Keratinocyte (primary cell): ENCODE results near the gene SMOC1. TPM values are rescaled to one million over a fixed set of nuclear protein-coding genes. Genes with fewer than 3 reads are reported as not detected.

Experiments
- DNase-seq: peaks from one replicate; pipeline ENCODE4 v3.0.0-alpha.2; 2011; ENCODE audit warnings: low read depth, missing footprints, low spot score
- FAIRE-seq: peaks from 2 replicates; lab custom pipeline; 2011; peaks lifted over from hg19 to GRCh38; lab: Jason Lieb, UNC
- H2AFZ ChIP-seq: 2 replicates; pipeline ENCODE4 v1.6.0; 2012; ENCODE audit warnings: low read length, control low read depth, inconsistent platforms; ENCODE audit not compliant: control insufficient read depth
- H3K27ac ChIP-seq: 2 replicates; pipeline ENCODE4 v1.5.1; 2011; ENCODE audit warnings: low read length; ENCODE audit not compliant: control insufficient read depth, insufficient read depth
- H3K27me3 ChIP-seq: 3 replicates; pipeline ENCODE4 v1.6.0; 2011; ENCODE audit warnings: low read length; ENCODE audit not compliant: control insufficient read depth, insufficient read depth; ENCODE audit errors: extremely low read depth
- H3K36me3 ChIP-seq, 2 experiments: 2 replicates in 1 of 2; 3 replicates in 1 of 2; pipeline ENCODE4 v1.5.1; 2011; ENCODE audit warnings: low read length in 2 of 2, mild to moderate bottlenecking in 1 of 2; ENCODE audit not compliant: control insufficient read depth in 2 of 2, insufficient read depth in 2 of 2; ENCODE audit errors: extremely low read depth in 1 of 2
- H3K4me1 ChIP-seq: 3 replicates; pipeline ENCODE4 v1.5.1; 2011; ENCODE audit warnings: low read length; ENCODE audit not compliant: control insufficient read depth, insufficient read depth; ENCODE audit errors: extremely low read depth
- H3K4me2 ChIP-seq: 3 replicates; pipeline ENCODE4 v1.6.0; 2011; ENCODE audit warnings: low read depth, low read length; ENCODE audit not compliant: control insufficient read depth, insufficient read depth; ENCODE audit errors: extremely low read depth
- H3K4me3 ChIP-seq, 3 experiments: fragments of 200-600 bp in 1 of 3; sonication (generic) in 1 of 3; 2 replicates in 2 of 3; 3 replicates in 1 of 3; pipeline ENCODE4 v1.5.1; 2011 to 2016; ENCODE audit warnings: low read length in 3 of 3, mild to moderate bottlenecking in 3 of 3, control low read depth in 2 of 3, inconsistent platforms in 1 of 3, low read depth in 1 of 3, mixed read lengths in 1 of 3, mixed run types in 1 of 3, moderate library complexity in 1 of 3; ENCODE audit not compliant: control insufficient read depth in 2 of 3, insufficient read depth in 2 of 3; ENCODE audit errors: extremely low read depth in 1 of 3
- H3K79me2 ChIP-seq: 2 replicates; pipeline ENCODE4 v1.6.0; 2012; ENCODE audit warnings: low read length; ENCODE audit not compliant: control insufficient read depth, insufficient read depth
- H3K9ac ChIP-seq: 3 replicates; pipeline ENCODE4 v1.6.0; 2011; ENCODE audit warnings: low read length; ENCODE audit not compliant: control insufficient read depth, insufficient read depth; ENCODE audit errors: extremely low read depth
- H3K9me1 ChIP-seq: 3 replicates; pipeline ENCODE4 v1.6.0; 2011; ENCODE audit warnings: low read length; ENCODE audit not compliant: control insufficient read depth, insufficient read depth; ENCODE audit errors: extremely low read depth
- H3K9me3 ChIP-seq: 2 replicates; pipeline ENCODE4 v1.5.1; 2012; ENCODE audit warnings: low read depth, low read length; ENCODE audit not compliant: control insufficient read depth
- H4K20me1 ChIP-seq: 3 replicates; pipeline ENCODE4 v1.6.0; 2011; ENCODE audit warnings: low read length; ENCODE audit not compliant: control insufficient read depth, insufficient read depth; ENCODE audit errors: extremely low read depth
- CTCF ChIP-seq, 3 experiments: IDR thresholded peaks in 1 of 3; conservative IDR thresholded peaks in 1 of 3; optimal IDR thresholded peaks in 1 of 3; 2 replicates in 2 of 3; 3 replicates in 1 of 3; pipeline versions ENCODE3 to v1.5.1; 2011; ENCODE audit warnings: low read length in 3 of 3, mild to moderate bottlenecking in 3 of 3, moderate library complexity in 2 of 3, control low read depth in 1 of 3, inconsistent platforms in 1 of 3; ENCODE audit not compliant: insufficient read depth in 2 of 3; ENCODE audit errors: extremely low read depth in 1 of 3
- EZH2 ChIP-seq: IDR thresholded peaks from one replicate; pipeline ENCODE4 v1.6.1; 2012; ENCODE audit warnings: inconsistent platforms, mild to moderate bottlenecking, low read length, moderate library complexity
- dilution Hi-C: fragments of 300-500 bp; cut with MboI; formaldehyde crosslinking; loops from one replicate; pipeline ENCODE4 v1.7.0; 2020; ENCODE audit warnings: low sequenced_read_pairs; ENCODE audit not compliant: extremely low pct_ligation_motif_present
- polyA plus RNA-seq, 5 experiments: library from polyadenylated mRNA; depleted of rRNA in 3 of 5; stranded (reverse) in 3 of 5; stranded (forward) in 1 of 5; unstranded in 1 of 5; fragments of >200 nt; gene quantifications; 1 replicate in 1 of 5; 2 replicates in 3 of 5; 3 replicates in 1 of 5; pipeline versions ENCODE4 v1.2.1 to v1.2.3, GENCODE V29; 2011 to 2012; ENCODE audit warnings: missing spikeins in 2 of 5, low read depth in 1 of 5, low replicate concordance in 1 of 5

Gene SMOC1
- polyA plus RNA-seq, 1 donor (not counting 4 experiments of a cell fraction or from before 2014, with no cell fraction given) = 6.0 TPM

DNA sequence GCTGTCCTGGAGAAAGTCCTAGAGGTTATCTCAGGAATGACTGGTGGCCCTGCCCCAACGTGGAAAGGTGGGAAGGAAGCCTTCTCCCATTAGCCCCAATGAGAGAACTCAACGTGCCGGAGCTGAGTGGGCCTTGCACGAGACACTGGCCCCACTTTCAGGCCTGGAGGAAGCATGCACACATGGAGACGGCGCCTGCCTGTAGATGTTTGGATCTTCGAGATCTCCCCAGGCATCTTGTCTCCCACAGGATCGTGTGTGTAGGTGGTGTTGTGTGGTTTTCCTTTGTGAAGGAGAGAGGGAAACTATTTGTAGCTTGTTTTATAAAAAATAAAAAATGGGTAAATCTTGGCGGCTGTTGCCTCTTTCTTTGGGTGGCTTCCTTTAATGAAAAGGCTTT is 152.8 kb downstream of the SMOC1 start:
- H3K4me1 ChIP-seq = peaks cover 11% of the 10 kb centered on the region
- no peaks in the 10 kb centered on the region for H3K9me1 ChIP-seq
- H2AFZ ChIP-seq = no peak overlapping the region
- DNase-seq (no peak), FAIRE-seq (no peak)
- no peak overlapping the region for H3K4me2 ChIP-seq
- no peaks in the 10 kb centered on the region for H3K27me3 ChIP-seq
- H3K4me3 ChIP-seq = no peak overlapping the region
- no peak for TF ChIP-seq CTCF (optimal IDR thresholded peaks at IDR 0.05 in 1 of 3, IDR thresholded peaks at IDR 0.05 in 1 of 3, conservative IDR thresholded peaks at IDR 0.05 in 1 of 3; ENCODE audit: extremely low read depth in 1 of 3, insufficient read depth in 2 of 3, low read length in 3 of 3)
- no peak for TF ChIP-seq EZH2
- H4K20me1 ChIP-seq = no peaks in the 10 kb centered on the region
- H3K36me3 ChIP-seq = no peaks in the 10 kb centered on the region
- H3K79me2 ChIP-seq = no peaks in the 10 kb centered on the region
- H3K27ac ChIP-seq = no peak overlapping the region
- dilution Hi-C loops = no loop called here
- no peaks in the 10 kb centered on the region for H3K9me3 ChIP-seq
- no peak overlapping the region for H3K9ac ChIP-seq

DNA sequence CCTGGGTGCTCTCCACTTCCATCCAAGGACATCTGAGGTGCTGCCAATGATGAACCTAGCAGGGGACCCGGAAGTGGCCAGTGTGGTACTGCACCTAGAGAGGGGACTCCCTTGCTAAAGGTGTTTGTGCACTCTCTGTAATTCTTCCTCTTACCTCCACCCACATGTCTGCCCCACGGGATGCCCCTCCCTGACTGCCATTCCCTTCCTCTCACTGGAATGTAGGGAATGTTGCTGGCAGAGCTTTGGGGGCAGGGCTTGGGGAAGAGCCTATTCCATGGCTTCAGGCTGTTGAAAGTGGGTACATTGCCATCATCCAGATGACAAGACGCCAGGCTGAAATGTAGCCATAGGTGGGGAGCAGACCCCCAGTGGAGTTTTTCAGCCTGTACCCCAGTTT is 153.2 kb downstream of the SMOC1 start:
- Histone ChIP-seq H3K4me3 (no peak overlapping the region), H2AFZ (peak overlapping the region; percentile 52), H3K4me2 (peak overlapping the region; percentile 6), H3K36me3 (no peaks in the 10 kb centered on the region), H3K27me3 (no peaks in the 10 kb centered on the region), H3K79me2 (no peaks in the 10 kb centered on the region), H3K9me1 (no peaks in the 10 kb centered on the region), H3K27ac (no peak overlapping the region), H3K9ac (no peak overlapping the region), H3K9me3 (no peaks in the 10 kb centered on the region), H3K4me1 (peaks cover 11% of the 10 kb centered on the region), H4K20me1 (no peaks in the 10 kb centered on the region)
- peak; percentile 83 for FAIRE-seq
- dilution Hi-C loops = no loop called here
- TF ChIP-seq CTCF (optimal IDR thresholded peaks at IDR 0.05 in 1 of 3, IDR thresholded peaks at IDR 0.05 in 1 of 3, conservative IDR thresholded peaks at IDR 0.05 in 1 of 3; ENCODE audit: extremely low read depth in 1 of 3, insufficient read depth in 2 of 3, low read length in 3 of 3) (no peak), EZH2 (no peak)
- peak; percentile 32 for DNase-seq
